ENCODE data around the gene PIP5K1C.
"Not testable (repeated sequence)": the region's sequence is repeated elsewhere in the genome, so short reads cannot be mapped to it uniquely, and the experiment has no call there.

The PIP5K1C gene

DNA sequence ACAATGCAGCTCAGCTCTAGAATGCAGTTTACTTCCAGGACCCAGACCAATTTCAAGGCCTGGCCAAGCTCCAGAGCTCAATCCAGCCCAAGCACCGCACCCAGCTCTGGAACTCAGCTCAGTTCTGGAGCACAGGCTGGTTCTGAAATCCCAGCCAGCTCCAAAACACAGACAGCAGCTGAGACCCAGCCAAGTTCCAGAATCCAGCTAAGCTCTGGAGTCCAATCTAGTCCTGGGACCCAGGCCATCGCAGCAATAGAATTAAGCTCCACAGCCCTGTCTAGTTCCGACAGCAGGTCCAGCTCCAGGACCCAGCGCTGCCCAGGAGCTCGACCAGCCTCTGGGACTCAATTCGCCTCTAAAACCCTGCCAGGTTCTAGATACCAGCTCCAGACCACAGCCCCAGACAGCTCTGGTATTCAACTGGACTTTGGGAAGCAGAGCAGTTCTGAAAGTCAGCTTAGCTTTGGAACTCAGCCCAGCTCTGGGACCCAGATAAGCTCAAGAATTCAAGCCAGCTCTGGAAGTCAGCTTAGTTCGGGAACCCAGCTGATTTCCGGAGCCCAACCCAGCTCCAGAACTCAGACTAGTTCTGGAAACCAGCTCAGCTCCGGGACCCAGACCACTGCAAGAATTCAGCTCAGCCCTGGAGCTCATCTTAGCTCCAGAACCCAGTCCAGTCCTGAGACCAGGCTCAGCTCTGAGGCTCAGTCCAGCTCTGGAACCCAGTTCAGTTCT, 108.2 kb downstream of the PIP5K1C start:
- no peak overlapping the region for H3K27ac ChIP-seq
- TF ChIP-seq ZFX (IDR thresholded peaks at IDR 0.05; ENCODE audit: borderline replicate concordance) (no peak), CTCF (IDR thresholded peaks at IDR 0.05) (no peak)

- no peak for TF ChIP-seq ZFX (IDR thresholded peaks at IDR 0.05; ENCODE audit: borderline replicate concordance)
Measured at GRCh38 chr19:3590991-3591659, 109.1 kb downstream of the PIP5K1C start.

DNA sequence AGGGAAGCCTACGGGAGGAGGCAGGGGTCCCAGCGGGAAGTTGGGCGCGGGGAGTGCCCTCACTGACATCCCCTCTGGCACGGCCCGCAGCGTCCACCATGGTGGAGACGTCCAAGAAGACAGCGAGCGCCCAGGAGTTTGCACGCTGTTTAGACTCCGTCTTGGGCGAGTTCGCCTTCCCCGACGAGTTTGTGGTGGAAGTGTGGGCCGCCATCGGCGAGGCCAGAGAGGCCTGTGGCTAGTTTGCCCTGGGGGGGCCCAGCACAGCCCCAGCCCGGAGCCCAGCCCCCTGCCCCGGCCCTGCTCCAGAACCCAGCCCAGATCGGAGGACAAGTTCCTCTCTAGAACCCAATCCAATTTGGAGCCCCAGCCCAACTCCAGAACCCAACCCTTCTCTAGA, 110.3 kb downstream of the PIP5K1C start:
- H3K27ac ChIP-seq, result no peak overlapping the region
- no peak for TF ChIP-seq ZFX (IDR thresholded peaks at IDR 0.05; ENCODE audit: borderline replicate concordance)
- TF ChIP-seq CTCF (IDR thresholded peaks at IDR 0.05), result no peak

More at GRCh38 chr19:3590991-3591659, 109.1 kb downstream of the PIP5K1C start:
- no peak overlapping the region for H3K27ac ChIP-seq

- TF ChIP-seq CTCF (IDR thresholded peaks at IDR 0.05) (no peak), ZFX (IDR thresholded peaks at IDR 0.05; ENCODE audit: borderline replicate concordance) (no peak)
- H3K27ac ChIP-seq, result no peak overlapping the region
Measured at GRCh38 chr19:3589439-3589838, 110.8 kb downstream of the PIP5K1C start.

DNA sequence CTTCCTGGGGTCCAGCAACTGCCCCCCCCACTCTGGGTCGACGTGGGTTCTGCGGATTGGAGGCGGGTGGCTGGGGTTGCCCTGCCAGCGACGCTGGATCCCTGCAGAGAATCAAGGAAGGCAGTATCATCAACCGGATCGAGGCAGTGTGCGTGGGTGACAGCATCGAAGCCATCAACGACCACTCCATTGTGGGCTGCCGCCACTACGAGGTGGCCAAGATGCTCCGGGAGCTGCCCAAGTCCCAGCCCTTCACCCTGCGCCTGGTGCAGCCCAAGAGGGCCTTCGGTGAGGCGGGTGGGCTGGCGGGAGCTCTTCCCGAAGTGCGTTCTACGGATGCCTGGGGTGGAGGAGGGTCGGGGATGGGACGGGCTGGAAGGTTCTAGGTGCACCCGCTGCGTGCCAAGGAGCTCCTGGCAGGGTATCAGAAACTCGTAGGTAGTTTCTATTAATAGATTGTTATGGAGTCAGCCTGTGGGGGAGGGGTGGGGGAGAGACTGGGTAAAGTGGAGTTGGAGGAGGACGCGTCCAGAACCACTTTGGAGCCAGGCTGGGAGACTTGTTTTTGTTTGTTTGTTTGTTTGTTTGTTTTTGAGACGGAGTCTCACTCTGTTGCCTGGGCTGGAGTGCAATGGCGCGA, 113.4 kb downstream of the PIP5K1C start:
- peak overlapping the region; percentile 50 for H3K27ac ChIP-seq
- no peak for TF ChIP-seq ZFX (IDR thresholded peaks at IDR 0.05; ENCODE audit: borderline replicate concordance)
- TF ChIP-seq CTCF (IDR thresholded peaks at IDR 0.05), result no peak

GRCh38 chr19:3586127-3586626, 114.1 kb downstream of the PIP5K1C start:
- TF ChIP-seq ZFX (IDR thresholded peaks at IDR 0.05; ENCODE audit: borderline replicate concordance) (no peak), CTCF (IDR thresholded peaks at IDR 0.05) (peak; percentile 75)
- peak overlapping the region; percentile 50 for H3K27ac ChIP-seq

DNA sequence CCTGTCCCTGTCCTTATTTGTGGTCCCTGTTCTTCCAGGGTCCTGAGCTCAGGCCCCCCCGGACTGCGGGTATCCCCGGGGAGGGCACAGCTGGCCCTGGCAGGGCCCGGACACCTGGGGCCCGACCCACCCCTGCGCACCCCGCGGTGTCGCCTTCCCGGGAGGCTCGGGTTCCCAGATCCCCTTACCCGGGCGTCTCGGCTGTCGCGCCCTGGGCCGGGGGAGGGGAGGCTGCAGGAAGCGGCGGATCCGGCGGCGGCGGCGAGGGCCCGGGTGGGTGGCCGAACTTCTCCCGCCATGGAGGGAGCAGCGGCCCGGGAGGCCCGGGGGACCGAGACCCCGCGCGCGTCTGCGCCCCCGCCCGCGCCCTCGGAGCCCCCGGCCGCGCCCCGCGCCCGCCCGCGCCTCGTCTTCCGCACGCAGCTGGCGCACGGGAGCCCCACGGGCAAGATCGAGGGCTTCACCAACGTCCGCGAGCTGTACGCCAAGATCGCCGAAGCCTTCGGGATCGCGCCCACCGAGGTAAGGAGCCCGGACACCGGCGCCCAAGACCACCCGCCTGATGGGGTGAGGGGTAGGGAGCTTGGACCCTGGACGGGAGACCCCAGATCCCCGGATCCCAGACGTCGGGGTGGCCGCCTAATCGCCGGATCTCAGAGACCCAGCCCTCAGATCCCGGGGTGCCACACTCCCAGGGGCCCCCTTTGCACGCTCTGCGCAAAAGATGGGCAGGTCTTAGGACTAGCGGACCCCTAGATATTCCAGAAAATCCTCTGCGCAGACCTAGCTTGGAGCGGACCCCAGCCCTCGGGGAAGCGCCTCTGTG, 114.8 kb downstream of the PIP5K1C start, which contains the start of gene GIPC3:
Gene GIPC3 (plus strand): TSS at position 178 of the 826 bp plus-strand sequence. CDS start 120 bp downstream, at position 298.
- no peak within 1 kb of the TSS for H3K27ac ChIP-seq
- TF ChIP-seq CTCF (IDR thresholded peaks at IDR 0.05) (no peak), ZFX (IDR thresholded peaks at IDR 0.05; ENCODE audit: borderline replicate concordance) (no peak)

DNA sequence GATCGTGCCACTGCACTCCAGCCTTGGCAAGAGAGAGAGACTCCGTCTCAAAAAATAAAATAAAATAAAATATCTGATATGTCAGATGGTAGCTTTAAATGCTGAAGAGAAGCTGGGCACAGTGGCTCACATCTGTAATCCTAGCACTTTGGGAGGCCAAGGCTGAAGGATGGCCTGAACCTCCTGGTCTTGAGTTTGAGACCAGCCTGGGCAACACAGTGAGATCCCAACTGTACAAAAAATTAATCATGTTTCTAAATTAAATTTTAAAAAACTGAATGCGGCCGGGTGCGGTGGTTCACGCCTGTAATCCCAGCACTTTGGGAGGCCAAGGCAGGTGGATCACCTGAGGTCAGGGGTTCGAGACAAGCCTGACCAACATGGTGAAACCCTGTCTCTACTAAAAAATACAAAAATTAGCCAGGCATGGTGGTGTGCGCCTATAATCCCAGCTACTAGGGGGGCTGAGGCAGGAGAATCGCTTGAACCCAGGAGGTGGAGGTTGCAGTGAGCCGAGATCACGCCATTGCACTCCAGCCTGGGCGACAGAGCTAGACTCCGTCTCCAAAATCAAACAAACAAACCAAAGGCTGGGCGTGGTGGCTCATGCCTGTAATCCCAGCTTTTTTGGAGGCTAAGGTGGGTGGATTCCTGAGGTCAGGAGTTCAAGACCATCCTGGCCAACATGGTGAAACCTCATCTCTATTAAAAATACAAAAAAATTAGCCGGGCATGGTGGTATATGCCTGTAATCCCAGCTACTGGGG, 116.0 kb downstream of the PIP5K1C start:
- H3K27ac ChIP-seq, result not testable (repeated sequence)

GRCh38 chr19:3581792-3582191, 118.5 kb downstream of the PIP5K1C start:
- H3K27ac ChIP-seq, result not testable (repeated sequence)

Measured in 22Rv1 (cell line).